H9 (cell line): ENCODE data around the gene CREB5. TPM values are rescaled to one million over a fixed set of nuclear protein-coding genes. Genes with fewer than 3 reads are reported as not detected.

Experiments used
- DNase-seq: peaks from one replicate; pipeline ENCODE4 v3.0.0-alpha.2; 2017
- H2AFZ ChIP-seq: one replicate; pipeline ENCODE4 v1.6.1; 2013; ENCODE audit warnings: mild to moderate bottlenecking, low read length, control low read depth, moderate library complexity
- H2AK5ac ChIP-seq: 2 replicates; pipeline ENCODE4 v1.6.1; 2013; ENCODE audit warnings: low read length, control low read depth, mixed read lengths; ENCODE audit not compliant: insufficient read length
- H2BK120ac ChIP-seq: one replicate; pipeline ENCODE4 v1.6.1; 2013; ENCODE audit warnings: low read depth, mild to moderate bottlenecking, low read length, control low read depth, inconsistent platforms; ENCODE audit not compliant: poor library complexity, severe bottlenecking
- H2BK12ac ChIP-seq: 2 replicates; pipeline ENCODE4 v1.6.1; 2013; ENCODE audit warnings: low read length, control low read depth, mixed read lengths, low read depth; ENCODE audit not compliant: insufficient read length
- H2BK15ac ChIP-seq: 2 replicates; pipeline ENCODE4 v1.6.1; 2013; ENCODE audit warnings: low read depth, low read length, control low read depth
- H2BK20ac ChIP-seq: one replicate; pipeline ENCODE4 v1.6.1; 2013; ENCODE audit warnings: low read depth, mild to moderate bottlenecking, low read length, control low read depth, inconsistent platforms; ENCODE audit not compliant: poor library complexity, severe bottlenecking
- H2BK5ac ChIP-seq: 2 replicates; pipeline ENCODE4 v1.6.1; 2013; ENCODE audit warnings: low read length, control low read depth, mixed read lengths; ENCODE audit not compliant: insufficient read length
- H3K14ac ChIP-seq: 2 replicates; pipeline ENCODE4 v1.6.1; 2013; ENCODE audit warnings: low read length, control low read depth; ENCODE audit not compliant: insufficient read depth
- H3K18ac ChIP-seq: 2 replicates; pipeline ENCODE4 v1.6.1; 2013; ENCODE audit warnings: low read depth, mild to moderate bottlenecking, mixed read lengths, low read length, control low read depth; ENCODE audit not compliant: insufficient read length
- H3K23ac ChIP-seq: 2 replicates; pipeline ENCODE4 v1.6.1; 2013; ENCODE audit warnings: low read length, control low read depth, mixed read lengths, low read depth; ENCODE audit not compliant: insufficient read length
- H3K23me2 ChIP-seq: 2 replicates; pipeline ENCODE4 v1.6.1; 2013; ENCODE audit warnings: low read depth, mild to moderate bottlenecking, mixed read lengths, low read length, control low read depth; ENCODE audit not compliant: insufficient read length, poor library complexity, severe bottlenecking
- H3K27ac ChIP-seq: 2 replicates; pipeline ENCODE4 v1.5.1; 2013; ENCODE audit warnings: low read length, control low read depth, mixed read lengths, low read depth; ENCODE audit not compliant: insufficient read length
- H3K27me3 ChIP-seq: 2 replicates; pipeline ENCODE4 v1.6.1; 2013; ENCODE audit warnings: low read length, control low read depth, inconsistent platforms; ENCODE audit not compliant: insufficient read depth
- H3K4ac ChIP-seq: 2 replicates; pipeline ENCODE4 v1.6.1; 2013; ENCODE audit warnings: low read depth, mild to moderate bottlenecking, control low read depth, inconsistent platforms, low read length, moderate library complexity
- H3K4me1 ChIP-seq: 2 replicates; pipeline ENCODE4 v1.6.1; 2013; ENCODE audit warnings: low read length, control low read depth, inconsistent platforms; ENCODE audit not compliant: insufficient read depth
- H3K4me2 ChIP-seq: 2 replicates; pipeline ENCODE4 v1.6.1; 2013; ENCODE audit warnings: low read length, control low read depth, mixed read lengths; ENCODE audit not compliant: insufficient read length, insufficient read depth
- H3K56ac ChIP-seq: 2 replicates; pipeline ENCODE4 v1.6.1; 2013; ENCODE audit warnings: low read depth, mild to moderate bottlenecking, mixed read lengths, low read length, control low read depth; ENCODE audit not compliant: insufficient read length
- H3K79me1 ChIP-seq: 2 replicates; pipeline ENCODE4 v1.6.1; 2013; ENCODE audit warnings: low read depth, mild to moderate bottlenecking, moderate library complexity, low read length, control low read depth, inconsistent platforms; ENCODE audit not compliant: insufficient read depth, poor library complexity, severe bottlenecking
- H3K79me2 ChIP-seq: 2 replicates; pipeline ENCODE4 v1.6.1; 2013; ENCODE audit warnings: low read length, control low read depth, inconsistent platforms; ENCODE audit not compliant: insufficient read depth
- H3K9ac ChIP-seq: 2 replicates; pipeline ENCODE4 v1.6.1; 2013; ENCODE audit warnings: low read length, control low read depth, mixed read lengths; ENCODE audit not compliant: insufficient read length; ENCODE audit errors: extremely low read depth
- H3K9me3 ChIP-seq: one replicate; pipeline ENCODE4 v1.6.1; 2013; ENCODE audit warnings: low read depth, low read length, inconsistent platforms; ENCODE audit not compliant: control insufficient read depth
- H3T11ph ChIP-seq: one replicate; pipeline ENCODE4 v1.6.1; 2013; ENCODE audit warnings: mild to moderate bottlenecking, low read length, control low read depth, inconsistent platforms
- H4K20me1 ChIP-seq: one replicate; pipeline ENCODE4 v1.6.1; 2013; ENCODE audit not compliant: control insufficient read depth, insufficient read length, insufficient read depth
- H4K5ac ChIP-seq: 2 replicates; pipeline ENCODE4 v1.6.1; 2013; ENCODE audit warnings: low read depth, mild to moderate bottlenecking, mixed read lengths, low read length, control low read depth; ENCODE audit not compliant: insufficient read length
- H4K8ac ChIP-seq: replicated peaks from 2 replicates; pipeline ENCODE4 v1.6.1; 2013; ENCODE audit warnings: low read length, control low read depth, mixed read lengths, low read depth; ENCODE audit not compliant: insufficient read length
- H4K91ac ChIP-seq: 2 replicates; pipeline ENCODE4 v1.6.1; 2013; ENCODE audit warnings: low read depth, mild to moderate bottlenecking, moderate library complexity, mixed read lengths, low read length, control low read depth; ENCODE audit not compliant: insufficient read length
- H3K27ac Mint-ChIP-seq, 3 experiments: 2 replicates in 2 of 3; 3 replicates in 1 of 3; pipeline ENCODE4 v1.8.0; 2020 to 2021; ENCODE audit warnings: mixed read lengths in 3 of 3, mild to moderate bottlenecking in 1 of 3, moderate library complexity in 1 of 3
- H3K27me3 Mint-ChIP-seq: 2 replicates; pipeline ENCODE4 v1.8.0; 2021; ENCODE audit warnings: low read depth, mild to moderate bottlenecking, moderate library complexity, mixed read lengths
- H3K36me3 Mint-ChIP-seq, 3 experiments: 2 replicates in 2 of 3; 3 replicates in 1 of 3; pipeline ENCODE4 v1.8.0; 2020 to 2021; ENCODE audit warnings: low read depth in 3 of 3, mixed read lengths in 3 of 3; ENCODE audit not compliant: insufficient read depth in 1 of 3
- H3K4me1 Mint-ChIP-seq, 2 experiments: 2 replicates each; pipeline ENCODE4 v1.8.0; 2020; ENCODE audit warnings: mixed read lengths in 2 of 2
- H3K4me3 Mint-ChIP-seq, 2 experiments: 2 replicates in 1 of 2; 3 replicates in 1 of 2; pipeline ENCODE4 v1.8.0; 2020 to 2021; ENCODE audit warnings: mild to moderate bottlenecking in 2 of 2, mixed read lengths in 2 of 2, moderate library complexity in 1 of 2
- H3K9me3 Mint-ChIP-seq, 2 experiments: 2 replicates in 1 of 2; 3 replicates in 1 of 2; pipeline ENCODE4 v1.8.0; 2020; ENCODE audit warnings: mild to moderate bottlenecking in 2 of 2, mixed read lengths in 2 of 2, moderate library complexity in 1 of 2
- WGBS: extraction: QIAGEN DNeasy Blood & Tissue Kit; methylation state at CpG from one replicate; pipeline ENCODE4 v1.1.7; 2013; ENCODE audit warnings: missing lambda C conversion rate, low lambda C conversion rate, mixed read lengths; ENCODE audit not compliant: insufficient read length; ENCODE audit errors: extremely low coverage; 5-methylcytosine and 5-hydroxymethylcytosine counted together
- total RNA-seq: library from RNA; stranded (reverse); gene quantifications from 2 replicates; pipeline ENCODE4 v1.2.1, GENCODE V29; 2021
- TF ChIP-seq, protein P1 (sequence below): fragments of 200-600 bp; sonication (generic); conservative IDR thresholded peaks from 3 replicates; pipeline ENCODE4 v1.8.0; 2021; ENCODE audit warnings: antibody characterized with exemption, mild to moderate bottlenecking

The CREB5 gene
- total RNA-seq, 1 experiment from 2014 or later, result 4.0 TPM

GRCh38 chr7:28630350-28630749 lies 218.0 kb downstream of the CREB5 start:
- H3K9me3 ChIP-seq, result no peaks in the 10 kb centered on the region
- Mint-ChIP-seq H3K4me3 (no peak overlapping the region), H3K36me3 (no peaks in the 10 kb centered on the region), H3K27ac (no peak overlapping the region), H3K9me3 (no peaks in the 10 kb centered on the region), H3K27me3 (peaks cover 2% of the 10 kb centered on the region; the same call in 1 of the 2 replicates), H3K4me1 (peaks cover 12 to 18% of the 10 kb centered on the region in 2 experiments)
- no peaks in the 10 kb centered on the region for H3K4me1 ChIP-seq
- no peak overlapping the region for H4K5ac ChIP-seq
- no peaks in the 10 kb centered on the region for H3K79me2 ChIP-seq
- no peak overlapping the region for H3K9ac ChIP-seq
- no peak overlapping the region for H2BK5ac ChIP-seq
- TF ChIP-seq, protein P1, sequence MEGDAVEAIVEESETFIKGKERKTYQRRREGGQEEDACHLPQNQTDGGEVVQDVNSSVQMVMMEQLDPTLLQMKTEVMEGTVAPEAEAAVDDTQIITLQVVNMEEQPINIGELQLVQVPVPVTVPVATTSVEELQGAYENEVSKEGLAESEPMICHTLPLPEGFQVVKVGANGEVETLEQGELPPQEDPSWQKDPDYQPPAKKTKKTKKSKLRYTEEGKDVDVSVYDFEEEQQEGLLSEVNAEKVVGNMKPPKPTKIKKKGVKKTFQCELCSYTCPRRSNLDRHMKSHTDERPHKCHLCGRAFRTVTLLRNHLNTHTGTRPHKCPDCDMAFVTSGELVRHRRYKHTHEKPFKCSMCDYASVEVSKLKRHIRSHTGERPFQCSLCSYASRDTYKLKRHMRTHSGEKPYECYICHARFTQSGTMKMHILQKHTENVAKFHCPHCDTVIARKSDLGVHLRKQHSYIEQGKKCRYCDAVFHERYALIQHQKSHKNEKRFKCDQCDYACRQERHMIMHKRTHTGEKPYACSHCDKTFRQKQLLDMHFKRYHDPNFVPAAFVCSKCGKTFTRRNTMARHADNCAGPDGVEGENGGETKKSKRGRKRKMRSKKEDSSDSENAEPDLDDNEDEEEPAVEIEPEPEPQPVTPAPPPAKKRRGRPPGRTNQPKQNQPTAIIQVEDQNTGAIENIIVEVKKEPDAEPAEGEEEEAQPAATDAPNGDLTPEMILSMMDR, result no peak
- no peaks in the 10 kb centered on the region for H3K27me3 ChIP-seq
- no peak overlapping the region for H2BK12ac ChIP-seq
- no peak overlapping the region for H2BK120ac ChIP-seq
- H3K4me2 ChIP-seq, result no peak overlapping the region
- no peaks in the 10 kb centered on the region for H3K23me2 ChIP-seq
- no peak overlapping the region for H3K56ac ChIP-seq
- no CpG with 5 or more reads among the region's 3 CpGs for WGBS
- H3K79me1 ChIP-seq, result no peaks in the 10 kb centered on the region
- H4K8ac ChIP-seq, result no peak overlapping the region
- H3T11ph ChIP-seq, result no peak overlapping the region
- H4K91ac ChIP-seq, result no peak overlapping the region
- H2AK5ac ChIP-seq, result no peak overlapping the region
- H3K14ac ChIP-seq, result no peak overlapping the region
- no peak overlapping the region for H3K27ac ChIP-seq
- H2AFZ ChIP-seq, result no peak overlapping the region
- H4K20me1 ChIP-seq, result no peaks in the 10 kb centered on the region
- H2BK15ac ChIP-seq, result no peak overlapping the region
- no peak overlapping the region for H2BK20ac ChIP-seq
- no peak overlapping the region for H3K23ac ChIP-seq
- H3K4ac ChIP-seq, result no peak overlapping the region
- no peak for DNase-seq
- H3K18ac ChIP-seq, result no peak overlapping the region
